HG03460 (cell line): ENCODE results near the gene FLOT1.

ENCODE experiments used
- ATAC-seq: cut with Tn5 transposase; IDR thresholded peaks from one replicate; pipeline ENCODE4 v1.9.1; 2021; ENCODE audit not compliant: unreplicated experiment

FLOT1 gene

GRCh38 chr6:30742316-30743098 is at the start of gene FLOT1:
TSS of gene FLOT1 (minus strand) at chr6:30742687. CDS start at chr6:30742189, 498 bp downstream.
- peak; percentile 62 for ATAC-seq

- ATAC-seq: no peak
These were observed 48.4 kb upstream of the FLOT1 start for GRCh38 chr6:30790724-30791383.

GRCh38 chr6:30789606-30790005 is 47.1 kb upstream of the FLOT1 start:
- ATAC-seq: no peak

- ATAC-seq: no peak
These were observed 45.5 kb upstream of the FLOT1 start for GRCh38 chr6:30787954-30788353.

- ATAC-seq: no peak
These were observed 40.0 kb upstream of the FLOT1 start for GRCh38 chr6:30782425-30783014.

GRCh38 chr6:30781743-30782424 is 39.4 kb upstream of the FLOT1 start:
- ATAC-seq: no peak

- ATAC-seq: no peak
These were observed 38.9 kb upstream of the FLOT1 start for GRCh38 chr6:30781395-30781742.

- no peak for ATAC-seq
These were observed 38.1 kb upstream of the FLOT1 start for GRCh38 chr6:30780642-30780920.

- ATAC-seq: no peak
These were observed 37.6 kb upstream of the FLOT1 start for GRCh38 chr6:30779850-30780641.

- ATAC-seq: no peak
These were observed 35.6 kb upstream of the FLOT1 start for GRCh38 chr6:30778001-30778635.

GRCh38 chr6:30777155-30777485 is 34.6 kb upstream of the FLOT1 start:
- ATAC-seq: no peak

- no peak for ATAC-seq
These were observed 34.1 kb upstream of the FLOT1 start for GRCh38 chr6:30776390-30777154.

GRCh38 chr6:30775104-30775503 is 32.6 kb upstream of the FLOT1 start:
- no peak for ATAC-seq

GRCh38 chr6:30774701-30775100 is 32.2 kb upstream of the FLOT1 start:
- ATAC-seq: no peak

GRCh38 chr6:30770592-30770991 is 28.1 kb upstream of the FLOT1 start:
- ATAC-seq: no peak

- ATAC-seq: no peak
These were observed 27.5 kb upstream of the FLOT1 start for GRCh38 chr6:30769853-30770524.

- no peak for ATAC-seq
These were observed 26.8 kb upstream of the FLOT1 start for GRCh38 chr6:30769088-30769852.

- ATAC-seq: no peak
These were observed 26.2 kb upstream of the FLOT1 start for GRCh38 chr6:30768634-30769087.

GRCh38 chr6:30767944-30768301 is 25.4 kb upstream of the FLOT1 start:
- ATAC-seq: no peak
